ENCODE results near the gene LAMB3.
"Not testable (repeated sequence)": the region's sequence is repeated elsewhere in the genome, so short reads cannot be mapped to it uniquely, and the experiment has no call there.

Gene LAMB3

DNA sequence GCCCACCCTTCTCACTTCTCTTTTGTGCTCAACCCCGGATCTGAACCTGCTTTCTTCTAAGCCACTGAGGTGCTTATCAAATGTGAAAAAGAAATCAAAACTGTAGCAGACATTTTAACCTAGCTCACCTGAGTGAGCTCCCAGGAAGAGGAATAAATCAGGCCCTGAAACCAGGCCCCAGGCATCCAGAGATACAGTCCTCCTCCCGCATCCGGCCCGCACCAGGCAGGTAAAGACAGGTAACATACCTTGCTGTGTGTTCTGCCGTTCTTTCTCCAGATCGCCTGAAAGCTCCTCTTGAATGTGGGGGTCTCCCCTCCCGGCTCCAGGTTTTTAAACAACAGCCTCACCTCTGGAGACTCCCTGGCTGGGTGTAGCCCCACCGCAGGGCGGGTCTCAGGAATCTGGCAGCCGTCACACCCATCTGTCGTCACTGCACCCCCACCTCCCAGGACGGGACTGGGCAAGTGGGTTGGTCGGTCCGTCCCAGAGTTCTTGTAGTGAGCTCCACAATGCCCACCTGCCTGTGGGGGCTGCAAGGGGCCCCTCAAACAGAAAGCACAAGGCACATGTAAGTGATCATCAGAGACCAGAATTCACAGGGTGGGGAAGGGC is at the start of gene LAMB3:
Gene LAMB3 (minus strand): TSS at position 305 of the 615 bp plus-strand sequence. CDS start 1,481 bp downstream, outside the sequence.
- DNase-seq (ENCODE audit: low read depth): no peak
- no peak within 1 kb of the TSS for H3K4me3 ChIP-seq (ENCODE audit: low read depth, low read length)

DNA sequence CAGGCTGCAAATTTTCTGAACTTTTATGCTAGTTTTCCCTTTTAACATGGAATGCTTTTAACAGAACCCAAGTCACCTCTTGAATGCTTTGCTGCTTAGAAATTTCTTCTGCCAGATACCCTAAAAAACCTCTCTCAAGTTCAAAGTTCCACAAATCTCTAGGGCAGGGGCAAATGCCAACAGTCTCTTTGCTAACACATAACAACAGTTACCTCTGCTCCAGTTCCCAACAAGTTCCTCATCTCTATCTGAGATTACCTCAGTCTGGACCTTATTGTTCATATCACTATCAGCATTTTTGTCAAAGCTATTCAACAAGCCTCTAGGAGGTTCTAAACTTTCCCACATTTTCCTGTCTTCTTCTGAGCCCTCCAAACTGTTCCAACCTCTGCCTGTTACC is 48.5 kb upstream of the LAMB3 start:
- not testable (repeated sequence) for DNase-seq (ENCODE audit: low read depth); H3K4me3 ChIP-seq (ENCODE audit: low read depth, low read length)

DNA sequence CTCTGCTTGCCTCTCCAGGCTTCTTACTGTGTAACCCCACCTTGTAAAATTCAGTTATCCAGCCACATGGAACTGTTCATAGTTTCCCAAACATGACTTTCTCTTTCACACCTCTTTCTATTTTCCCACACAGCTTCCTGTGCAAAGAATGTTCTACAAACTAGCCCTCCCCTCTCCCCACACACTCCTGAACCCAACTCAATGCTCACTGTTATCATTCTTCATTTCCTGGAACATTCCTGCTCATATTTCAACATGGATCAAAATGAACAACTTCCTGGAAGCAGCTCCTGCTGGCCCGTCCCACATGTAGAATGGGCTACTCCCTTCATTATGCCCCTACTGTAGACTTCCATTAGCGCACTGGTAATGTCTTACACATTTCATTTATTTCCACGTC is 44.9 kb upstream of the LAMB3 start:
- no peak for DNase-seq (ENCODE audit: low read depth)
- no peak overlapping the region for H3K4me3 ChIP-seq (ENCODE audit: low read depth, low read length)

DNA sequence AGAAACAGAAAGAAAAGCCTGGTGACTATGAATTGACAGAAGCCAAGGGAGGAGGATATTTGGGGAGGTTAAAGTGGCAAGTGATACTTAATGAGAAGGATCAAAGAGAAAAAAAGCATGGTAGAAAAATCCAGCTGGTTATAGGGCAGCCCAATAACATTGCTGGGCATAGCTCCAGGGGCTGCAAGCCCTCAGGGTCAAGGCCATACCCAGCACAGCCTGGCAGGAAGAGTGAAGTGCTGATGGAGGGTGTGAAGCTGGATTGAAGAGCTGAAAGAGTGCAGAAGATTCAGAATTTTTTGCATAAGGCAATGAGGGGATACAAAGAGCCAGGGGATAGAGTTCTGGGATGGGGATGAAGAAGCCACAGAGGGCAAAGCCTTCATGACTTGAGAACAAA is 44.4 kb upstream of the LAMB3 start:
- H3K4me3 ChIP-seq (ENCODE audit: low read depth, low read length): no peak overlapping the region
- no peak for DNase-seq (ENCODE audit: low read depth)

DNA sequence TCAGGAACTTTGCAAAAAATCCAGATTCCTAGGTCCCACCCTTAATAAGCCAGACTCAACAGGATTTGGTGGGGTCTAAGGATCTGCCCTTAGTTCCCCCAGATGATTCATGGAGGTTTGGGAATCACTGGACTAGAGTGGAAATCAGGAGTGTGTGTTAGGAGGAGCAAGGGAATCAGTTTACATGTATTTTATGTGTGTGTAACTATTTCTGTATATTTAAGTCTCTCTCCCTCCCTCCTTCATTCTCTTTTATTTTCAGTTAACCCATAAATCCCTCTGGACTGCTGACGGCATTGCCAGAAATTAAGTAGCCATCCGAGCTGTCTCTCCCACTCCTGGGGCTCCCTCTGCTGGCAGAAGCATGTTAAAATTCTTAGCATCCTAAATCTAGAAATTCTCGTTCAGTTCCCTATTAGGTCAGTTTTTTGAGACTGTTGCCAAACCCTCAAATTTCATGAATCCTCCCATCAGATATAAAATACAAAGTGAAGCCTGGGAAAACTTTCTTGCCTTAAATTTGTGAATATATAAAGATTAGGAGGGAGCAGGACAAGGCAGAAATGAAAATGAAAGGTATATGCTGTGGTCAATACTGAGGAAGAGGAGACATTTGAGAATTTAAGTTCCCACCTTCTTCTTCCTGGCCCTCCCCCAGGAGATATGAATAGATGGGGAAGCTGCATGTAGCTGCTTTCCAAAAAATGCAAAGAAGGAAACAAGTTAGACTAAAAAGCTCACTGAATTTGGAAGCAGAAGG is 40.7 kb upstream of the LAMB3 start:
- no peak overlapping the region for H3K4me3 ChIP-seq (ENCODE audit: low read depth, low read length)
- DNase-seq (ENCODE audit: low read depth): peak; percentile 61

DNA sequence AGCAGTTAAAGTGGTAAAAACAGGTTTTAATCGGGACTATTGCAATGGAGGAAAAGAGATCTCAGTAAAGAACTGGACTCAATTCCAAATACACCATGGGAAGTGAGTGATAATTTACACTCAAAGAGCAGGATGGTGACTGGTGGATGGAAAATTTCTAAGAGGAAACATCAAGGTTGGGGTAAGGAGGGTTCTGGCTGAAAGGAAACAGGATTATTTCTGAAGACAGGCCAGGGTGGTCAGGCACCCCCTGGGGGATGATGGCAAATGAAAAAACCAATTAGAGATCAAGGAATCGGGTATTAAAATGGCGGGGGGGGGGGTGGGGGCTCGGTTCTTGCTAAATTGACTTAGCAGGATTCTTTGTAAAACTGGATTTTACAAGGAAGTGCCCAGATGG is 40.1 kb upstream of the LAMB3 start:
- DNase-seq (ENCODE audit: low read depth): no peak
- H3K4me3 ChIP-seq (ENCODE audit: low read depth, low read length): no peak overlapping the region

DNA sequence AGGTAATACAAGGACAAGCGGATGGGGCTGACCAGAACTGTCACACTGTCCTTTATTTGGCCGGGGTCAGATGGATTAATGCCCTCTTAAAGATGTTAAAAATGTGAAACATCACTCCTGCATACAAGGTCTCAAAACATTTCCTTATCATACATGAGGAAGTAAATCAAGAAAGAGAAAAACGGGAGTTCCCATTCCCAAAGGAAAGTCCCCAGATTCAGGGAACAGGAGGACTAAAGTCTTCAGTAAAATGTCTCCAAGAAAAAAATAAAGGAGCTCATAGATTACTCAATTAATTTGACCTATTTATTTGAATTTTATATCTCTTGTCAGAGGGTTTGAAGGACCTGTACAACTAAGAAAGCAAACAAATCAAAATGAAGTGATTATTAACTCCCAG is 39.0 kb upstream of the LAMB3 start:
- DNase-seq (ENCODE audit: low read depth): no peak
- no peak overlapping the region for H3K4me3 ChIP-seq (ENCODE audit: low read depth, low read length)

DNA sequence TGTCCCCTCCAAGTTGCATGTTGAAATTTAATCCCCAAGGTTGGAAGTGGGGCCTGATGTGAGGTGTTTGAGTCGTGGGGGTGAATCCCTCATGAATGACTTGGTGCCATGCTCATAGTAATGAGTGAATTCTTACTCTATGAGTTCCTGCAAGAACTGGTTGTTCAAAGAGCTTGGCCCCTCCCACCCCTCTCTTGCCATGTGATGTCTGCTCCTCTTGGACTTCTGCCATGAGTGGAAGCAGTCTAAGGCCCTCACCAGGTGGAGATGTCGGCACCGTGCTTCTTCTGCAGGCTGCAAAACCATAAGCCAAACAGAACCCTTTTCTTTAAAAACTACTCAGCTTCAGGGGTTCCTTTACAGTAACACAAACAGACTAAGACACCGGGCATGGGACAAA is 37.3 kb upstream of the LAMB3 start:
- DNase-seq (ENCODE audit: low read depth): no peak
- no peak overlapping the region for H3K4me3 ChIP-seq (ENCODE audit: low read depth, low read length)

DNA sequence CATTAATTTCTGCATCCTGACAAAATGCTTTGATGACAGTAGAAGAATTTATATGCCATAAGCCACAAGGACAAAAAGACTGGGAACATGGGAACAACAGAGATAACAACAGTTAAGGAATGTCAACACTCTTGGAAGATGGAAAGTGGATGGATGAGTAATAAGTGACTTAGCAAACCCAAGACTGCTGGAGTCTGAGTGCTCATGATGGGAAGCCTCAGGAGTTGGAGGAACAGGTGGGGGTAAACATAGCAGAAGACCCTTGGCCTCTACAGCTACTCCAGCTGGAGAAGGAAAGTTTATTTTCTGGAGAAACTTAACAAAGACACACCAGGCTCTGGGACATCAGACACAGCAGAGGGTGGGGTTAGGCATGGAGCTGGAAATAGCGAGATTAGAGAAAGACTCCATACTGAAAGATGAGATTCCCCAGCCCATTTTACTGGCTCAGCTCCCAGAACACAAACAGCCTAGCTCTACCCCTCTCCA is 36.6 kb upstream of the LAMB3 start:
- H3K4me3 ChIP-seq (ENCODE audit: low read depth, low read length): no peak overlapping the region
- no peak for DNase-seq (ENCODE audit: low read depth)

DNA sequence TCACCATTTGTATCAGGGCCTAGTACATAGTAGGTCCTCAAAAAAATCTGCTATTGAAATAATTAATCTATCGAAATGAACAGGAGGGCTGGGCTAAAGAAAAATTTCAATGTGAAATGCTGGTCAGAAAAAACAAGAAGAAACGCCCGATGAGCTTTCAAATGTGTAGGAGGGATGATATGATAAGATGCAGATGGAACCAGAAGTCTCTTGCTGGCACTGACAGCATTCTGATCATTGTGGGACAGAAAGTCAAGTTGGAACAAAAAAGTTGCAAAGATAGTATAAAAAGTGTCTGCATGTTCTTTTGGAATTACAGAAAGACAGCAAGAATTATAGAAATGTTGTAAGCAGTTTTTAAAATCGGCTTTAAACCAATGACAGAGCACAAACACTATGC is 34.1 kb upstream of the LAMB3 start:
- DNase-seq (ENCODE audit: low read depth): no peak
- H3K4me3 ChIP-seq (ENCODE audit: low read depth, low read length): no peak overlapping the region

DNA sequence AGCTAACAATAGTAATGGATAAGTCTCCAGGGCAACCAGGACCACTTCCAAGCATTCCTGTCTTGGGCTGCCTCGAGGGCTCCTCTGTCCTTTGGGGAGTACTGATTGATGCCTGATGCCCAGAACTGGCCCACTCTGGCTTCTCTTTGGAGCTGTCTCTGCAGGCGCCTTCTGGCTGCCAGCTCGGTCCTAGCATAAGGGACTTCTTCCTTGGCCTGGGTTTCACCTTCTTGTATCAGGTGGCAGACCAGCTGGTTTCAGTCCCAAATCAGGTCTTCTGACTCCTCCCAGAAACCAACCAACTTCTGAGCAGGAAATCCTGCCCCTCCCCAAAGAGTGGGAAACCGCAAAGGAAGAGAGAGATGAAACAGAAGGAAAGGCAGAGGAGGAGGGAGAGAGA is 33.6 kb upstream of the LAMB3 start:
- H3K4me3 ChIP-seq (ENCODE audit: low read depth, low read length): no peak overlapping the region
- no peak for DNase-seq (ENCODE audit: low read depth)

DNA sequence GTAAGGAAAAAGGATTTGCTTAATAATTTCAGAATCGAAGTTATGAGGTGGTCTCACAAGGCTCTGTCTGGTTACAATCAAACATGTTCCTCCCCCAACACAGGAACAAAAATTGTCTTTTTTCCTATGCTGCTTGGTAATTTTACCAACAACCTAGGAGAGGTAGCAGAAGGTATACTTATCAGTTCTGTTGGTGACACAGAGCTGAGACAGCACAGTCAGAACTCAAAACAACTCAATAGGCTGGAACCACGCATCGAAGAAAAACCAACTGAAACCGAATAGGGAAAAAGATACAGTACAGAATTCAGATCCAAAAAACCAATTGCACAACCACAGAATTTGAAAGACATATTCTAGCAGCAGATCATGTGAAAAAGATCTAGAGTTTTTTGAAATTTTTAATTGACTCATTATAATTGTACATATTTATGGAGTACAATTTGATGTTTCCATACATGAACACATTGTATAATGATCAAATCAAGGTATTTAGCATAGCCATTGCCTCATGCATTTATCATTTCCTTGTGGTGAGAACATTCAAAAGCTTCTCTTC is 26.8 kb upstream of the LAMB3 start:
- DNase-seq (ENCODE audit: low read depth): no peak
- no peak overlapping the region for H3K4me3 ChIP-seq (ENCODE audit: low read depth, low read length)

DNA sequence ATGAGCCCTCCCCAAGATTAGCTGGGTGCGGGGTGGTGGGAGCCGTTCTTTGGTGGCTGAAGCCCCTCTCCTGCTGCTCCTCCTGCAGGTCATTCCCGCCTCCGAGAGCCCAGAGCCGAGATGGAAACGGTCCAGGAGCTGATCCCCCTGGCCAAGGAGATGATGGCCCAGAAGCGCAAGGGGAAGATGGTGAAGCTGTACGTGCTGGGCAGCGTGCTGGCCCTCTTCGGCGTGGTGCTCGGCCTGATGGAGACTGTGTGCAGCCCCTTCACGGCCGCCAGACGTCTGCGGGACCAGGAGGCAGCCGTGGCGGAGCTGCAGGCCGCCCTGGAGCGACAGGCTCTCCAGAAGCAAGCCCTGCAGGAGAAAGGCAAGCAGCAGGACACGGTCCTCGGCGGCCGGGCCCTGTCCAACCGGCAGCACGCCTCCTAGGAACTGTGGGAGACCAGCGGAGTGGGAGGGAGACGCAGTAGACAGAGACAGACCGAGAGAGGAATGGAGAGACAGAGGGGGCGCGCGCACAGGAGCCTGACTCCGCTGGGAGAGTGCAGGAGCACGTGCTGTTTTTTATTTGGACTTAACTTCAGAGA is 23.4 kb upstream of the LAMB3 start:
- peak overlapping the region; percentile 51 for H3K4me3 ChIP-seq (ENCODE audit: low read depth, low read length)
- DNase-seq (ENCODE audit: low read depth): no peak

DNA sequence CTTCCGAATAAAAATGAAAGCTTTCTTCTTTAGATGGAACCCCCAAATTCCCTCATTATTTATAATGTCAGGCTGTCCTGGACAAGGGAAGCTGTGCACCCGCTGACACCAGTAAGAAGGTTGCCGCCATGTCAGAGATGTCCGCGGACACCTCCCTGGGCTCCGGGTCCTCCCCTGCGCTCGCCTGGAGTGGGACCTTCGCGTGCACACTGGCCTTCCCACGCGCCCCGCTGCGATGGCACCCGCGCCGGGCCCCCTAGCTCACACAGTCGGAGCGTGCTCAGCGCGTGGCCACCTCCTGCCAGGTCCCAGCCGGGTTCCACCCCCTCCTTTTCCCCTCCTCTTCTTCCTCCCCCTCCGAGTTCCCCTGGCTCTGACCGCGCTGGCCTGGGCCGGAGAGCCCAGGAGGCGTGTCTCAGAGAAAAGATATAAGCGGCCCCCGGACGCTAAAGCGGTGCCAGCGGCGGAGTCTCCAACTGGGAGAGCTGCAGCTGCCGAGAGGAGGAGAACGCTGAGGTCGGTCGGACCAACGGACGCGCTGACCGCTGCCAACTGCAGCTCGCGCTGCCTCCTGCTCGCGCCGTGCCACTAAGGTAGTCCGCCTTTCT is 22.8 kb upstream of the LAMB3 start, which contains the start of gene G0S2:
Gene G0S2 (plus strand): TSS at position 456 of the 608 bp plus-strand sequence. CDS start 273 bp downstream, outside the sequence.
- no peak for DNase-seq (ENCODE audit: low read depth)
- H3K4me3 ChIP-seq (ENCODE audit: low read depth, low read length): peak within 1 kb of the TSS; percentile 51

DNA sequence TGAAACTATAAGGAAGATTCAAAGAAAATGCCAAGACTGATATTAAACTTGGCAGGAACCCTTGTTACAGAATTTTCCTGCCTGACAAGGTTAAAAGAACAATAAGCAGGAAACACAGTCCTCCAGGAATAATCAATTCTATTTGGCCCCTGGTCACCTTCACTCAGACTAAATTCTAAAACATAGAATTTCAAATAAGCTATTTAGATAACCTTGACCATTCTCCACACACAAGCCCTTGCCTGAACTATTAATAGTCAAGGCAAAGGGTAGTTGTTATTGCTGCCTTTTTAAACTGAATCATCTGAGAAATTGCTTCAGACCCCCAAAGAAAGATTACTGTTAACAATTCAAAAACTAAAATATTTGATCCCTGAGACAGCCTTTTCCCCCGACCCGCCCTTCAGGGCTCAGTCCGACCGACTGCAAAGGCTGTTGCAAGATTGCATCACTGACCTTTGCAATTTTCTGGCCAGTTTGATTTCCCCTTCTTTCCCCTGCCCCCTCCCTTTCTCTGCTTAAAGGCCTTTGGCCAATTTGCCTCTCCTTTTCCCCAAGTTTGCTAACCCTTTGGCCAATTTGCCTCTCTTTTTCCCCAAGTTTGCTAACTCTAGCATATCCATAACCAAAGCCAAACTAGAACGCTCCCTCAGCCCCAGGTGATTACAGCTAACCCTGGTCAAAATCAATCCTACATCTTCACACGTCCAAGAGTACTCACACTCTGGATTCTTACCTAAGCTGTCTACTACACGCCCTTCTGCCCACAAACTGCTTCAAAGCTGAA is 21.6 kb upstream of the LAMB3 start:
- no peak overlapping the region for H3K4me3 ChIP-seq (ENCODE audit: low read depth, low read length)
- DNase-seq (ENCODE audit: low read depth): no peak

DNA sequence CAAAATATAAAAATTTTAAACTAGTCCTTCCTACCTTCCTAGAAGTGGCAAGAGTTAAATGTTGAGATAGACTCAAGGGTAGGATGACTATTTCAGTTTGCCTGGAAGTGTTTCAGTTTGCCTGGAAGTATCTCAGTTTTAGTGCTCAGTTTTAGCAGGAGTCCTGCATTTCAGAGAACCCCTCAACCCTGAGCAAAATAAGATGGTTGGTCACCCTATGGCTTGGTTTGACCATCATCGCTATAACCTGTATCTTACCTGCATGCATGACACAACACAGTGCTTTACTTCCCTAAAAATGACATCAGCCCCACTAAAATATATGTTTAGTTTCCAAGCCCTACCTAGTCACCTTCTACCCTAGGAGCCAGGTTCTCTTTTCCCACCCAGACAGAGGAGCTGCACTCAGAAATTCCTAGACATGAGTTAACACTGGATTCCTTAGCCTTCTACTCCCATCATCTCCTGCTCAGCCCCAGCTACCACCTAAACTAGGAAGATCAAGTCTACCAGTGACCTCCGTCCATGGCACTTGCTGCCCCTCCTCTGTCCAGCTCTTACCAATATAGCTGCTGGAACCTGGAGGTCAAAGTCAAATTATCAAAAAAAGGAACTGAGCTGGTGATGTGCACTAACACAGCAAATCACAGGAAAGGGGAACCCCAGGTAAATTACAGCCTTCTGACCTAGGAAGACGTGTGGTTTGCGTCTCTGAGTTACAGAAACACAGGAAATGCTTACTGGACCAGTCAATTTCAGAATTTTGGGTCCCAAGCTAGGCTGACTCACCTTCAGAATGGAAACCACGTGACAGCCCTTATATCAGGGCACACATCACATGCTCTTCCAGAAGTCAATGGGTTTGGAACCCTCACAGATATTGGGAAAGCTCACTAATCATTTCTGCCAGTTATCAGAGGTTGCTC is 20.7 kb upstream of the LAMB3 start:
- H3K4me3 ChIP-seq (ENCODE audit: low read depth, low read length): no peak overlapping the region
- no peak for DNase-seq (ENCODE audit: low read depth)

DNA sequence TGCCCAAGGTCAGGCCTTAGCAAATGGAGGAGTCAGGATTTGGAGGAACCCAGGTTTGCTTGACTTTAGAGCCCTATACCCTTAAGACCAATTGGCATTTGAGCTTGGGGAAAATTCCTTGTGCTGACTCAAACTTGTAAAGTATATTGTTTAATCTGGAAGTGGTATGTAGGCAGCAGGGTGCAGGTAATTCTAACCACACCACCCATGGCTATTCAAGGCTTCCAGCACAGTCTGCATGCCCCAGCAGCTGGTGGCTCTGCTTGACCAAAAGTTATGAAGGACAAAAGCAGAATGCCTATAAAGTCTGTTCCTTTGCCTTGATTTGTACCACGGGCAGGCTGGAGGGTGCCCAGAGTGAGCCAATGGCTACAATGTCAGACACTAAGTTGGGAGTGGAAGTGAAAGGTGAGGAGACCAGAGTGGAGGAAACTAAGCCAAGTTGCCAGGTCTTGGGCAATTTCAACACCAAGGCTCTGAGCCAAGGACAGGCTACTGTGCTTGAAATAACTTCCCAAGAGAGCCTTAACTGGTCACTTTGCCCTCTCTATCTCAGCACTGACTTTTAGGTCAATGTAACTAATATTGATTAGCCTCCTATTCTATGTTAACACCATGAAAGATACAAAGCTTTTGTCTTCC is 18.3 kb upstream of the LAMB3 start:
- no peak for DNase-seq (ENCODE audit: low read depth)
- no peak overlapping the region for H3K4me3 ChIP-seq (ENCODE audit: low read depth, low read length)

DNA sequence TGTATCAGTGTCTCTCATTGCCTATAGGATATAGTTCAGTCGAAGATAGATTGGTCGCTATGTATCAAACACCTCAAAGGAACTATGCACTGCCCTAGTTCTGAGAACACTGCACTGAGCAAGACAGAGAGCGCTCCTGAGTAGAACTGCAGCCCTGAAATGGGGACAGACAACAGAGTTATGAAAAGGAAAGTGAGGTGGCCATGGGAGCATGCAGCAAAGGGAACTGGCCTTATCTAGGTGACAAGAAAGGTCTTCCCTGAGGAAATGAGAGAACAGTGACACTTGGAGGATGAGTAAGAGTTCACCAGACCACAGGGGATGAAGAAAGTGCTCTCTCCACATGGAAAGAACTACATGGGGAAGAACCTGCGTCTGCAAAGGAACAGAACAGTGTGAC is 15.5 kb upstream of the LAMB3 start:
- no peak for DNase-seq (ENCODE audit: low read depth)
- H3K4me3 ChIP-seq (ENCODE audit: low read depth, low read length): no peak overlapping the region

Measured in skeletal muscle cell (primary cell).